NCI-H2196 treated with DMSO at 0.1 percent for 48 hours (cell line): ENCODE results near the gene HMHB1.
"Not testable (repeated sequence)": the region's sequence is repeated elsewhere in the genome, so short reads cannot be mapped to it uniquely, and the experiment has no call there.

ENCODE experiments used
- DNase-seq: peaks from one replicate; lab custom pipeline; 2025; ENCODE audit not compliant: unreplicated experiment; lab: John Stamatoyannopoulos, UW

The HMHB1 gene

DNA sequence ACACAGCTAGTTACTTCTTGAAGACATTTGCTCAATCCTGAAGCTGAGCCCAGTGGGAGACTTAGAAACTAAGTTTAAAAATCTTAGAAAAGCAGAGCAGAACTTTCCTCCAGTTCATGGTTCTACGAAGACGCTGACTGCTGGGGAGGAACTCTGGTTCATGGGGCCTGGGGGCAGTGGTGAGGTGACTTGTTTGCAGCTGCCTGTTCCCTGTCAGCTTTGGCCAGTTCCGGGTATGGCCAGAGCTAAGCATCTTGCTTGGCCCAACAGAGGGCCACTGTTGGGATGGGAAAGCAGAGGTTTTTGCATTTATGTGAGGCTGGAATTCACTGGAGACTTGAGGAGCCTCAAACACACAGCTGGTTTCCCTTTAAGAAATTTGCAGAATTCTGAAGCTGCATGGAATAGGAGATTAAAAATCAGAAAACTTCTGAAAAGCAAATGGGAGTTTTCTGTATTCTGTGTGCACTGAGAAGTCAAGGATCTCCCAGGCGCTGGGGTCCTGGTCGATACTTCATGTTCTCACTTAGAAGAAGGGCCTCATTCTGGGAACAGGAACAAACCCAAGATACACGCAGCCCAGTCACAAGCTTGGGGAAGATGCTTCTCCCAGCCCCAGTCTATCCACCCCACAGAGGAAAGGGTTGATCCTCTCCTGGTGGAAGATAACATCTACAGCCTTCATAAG is 10.6 kb upstream of the HMHB1 start:
- no peak for DNase-seq

DNA sequence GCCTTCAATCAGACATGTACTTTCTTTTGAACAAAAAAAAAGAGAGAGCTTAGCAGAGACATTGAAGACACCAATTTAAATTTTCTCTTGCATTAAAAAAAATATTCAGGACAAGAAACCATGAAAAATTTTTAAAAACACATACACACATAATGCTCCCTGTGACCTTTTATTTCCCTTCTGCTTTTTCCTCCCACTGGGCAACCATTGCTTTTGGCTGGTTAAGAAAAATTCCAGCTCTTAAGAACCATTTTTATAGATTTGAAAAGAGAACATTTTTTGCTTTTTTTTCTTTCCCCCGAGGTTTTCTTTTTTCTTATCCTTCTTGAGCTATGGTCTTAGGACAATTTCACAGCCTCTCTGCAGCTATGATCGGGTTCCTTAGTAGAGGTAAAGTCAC is 6.1 kb upstream of the HMHB1 start:
- no peak for DNase-seq

DNA sequence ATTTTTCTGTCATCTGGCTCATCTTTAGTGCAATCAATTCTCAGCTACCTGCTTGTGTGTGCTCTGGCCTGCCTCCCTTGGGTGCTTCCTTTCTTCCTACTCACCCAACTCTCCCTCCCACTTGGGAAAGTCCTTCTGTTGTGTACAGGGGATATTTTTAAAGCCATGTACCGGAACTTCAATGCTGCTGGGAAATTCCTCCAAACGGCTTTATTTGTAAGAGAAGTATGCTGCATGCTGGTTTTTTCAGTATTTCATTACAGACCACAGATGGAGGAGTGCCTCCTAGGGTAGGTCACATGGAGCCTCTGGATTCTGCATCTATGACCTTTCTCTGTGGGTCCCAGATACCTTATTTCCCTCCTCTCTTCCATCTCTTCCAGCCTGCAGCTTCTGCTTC is 5.4 kb upstream of the HMHB1 start:
- no peak for DNase-seq

GRCh38 chr5:143807401-143807800 is 4.6 kb upstream of the HMHB1 start:
- DNase-seq: no peak

DNA sequence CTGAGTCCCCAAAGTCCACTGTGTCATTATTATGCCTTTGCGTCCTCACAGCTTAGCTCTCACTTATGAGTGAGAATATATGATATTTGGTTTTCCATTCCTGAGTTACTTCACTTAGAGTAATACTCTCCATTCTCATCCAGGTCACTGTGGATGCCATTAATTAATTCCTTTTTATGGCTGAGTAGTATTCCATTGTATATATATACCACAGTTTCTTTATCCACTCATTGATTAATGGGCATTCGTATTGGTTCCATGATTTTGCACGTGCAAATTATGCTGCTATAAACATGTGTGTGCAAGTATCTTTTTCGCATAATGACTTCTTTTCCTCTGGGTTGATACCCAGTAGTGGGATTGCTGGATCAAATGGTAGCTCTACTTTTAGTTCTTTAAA is 4.4 kb downstream of the HMHB1 start:
- not testable (repeated sequence) for DNase-seq

GRCh38 chr5:143819716-143820115 is 7.8 kb downstream of the HMHB1 start:
- no peak for DNase-seq

DNA sequence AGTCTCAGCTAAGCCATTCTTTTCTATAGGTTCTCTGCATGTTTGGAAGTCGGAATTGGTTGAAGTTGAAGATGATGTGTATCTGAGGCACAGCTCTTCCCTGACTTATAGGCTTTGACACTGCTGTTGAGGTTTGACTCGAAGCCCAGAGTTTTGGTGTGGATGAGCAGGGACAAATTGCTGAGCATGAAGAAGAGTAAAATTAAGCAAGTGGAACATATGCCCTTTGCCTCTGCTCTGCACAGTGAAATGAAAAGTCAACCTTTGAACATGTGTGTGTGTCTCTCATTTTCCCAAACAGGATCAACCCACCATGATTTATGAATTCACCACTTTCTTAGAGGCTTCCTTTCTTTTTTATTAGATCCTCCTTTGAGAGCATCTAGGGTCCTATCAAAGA is 8.5 kb downstream of the HMHB1 start:
- no peak for DNase-seq

- DNase-seq: peak; percentile 59
Observed at GRCh38 chr5:143824851-143825720, 13.1 kb downstream of the HMHB1 start.

DNA sequence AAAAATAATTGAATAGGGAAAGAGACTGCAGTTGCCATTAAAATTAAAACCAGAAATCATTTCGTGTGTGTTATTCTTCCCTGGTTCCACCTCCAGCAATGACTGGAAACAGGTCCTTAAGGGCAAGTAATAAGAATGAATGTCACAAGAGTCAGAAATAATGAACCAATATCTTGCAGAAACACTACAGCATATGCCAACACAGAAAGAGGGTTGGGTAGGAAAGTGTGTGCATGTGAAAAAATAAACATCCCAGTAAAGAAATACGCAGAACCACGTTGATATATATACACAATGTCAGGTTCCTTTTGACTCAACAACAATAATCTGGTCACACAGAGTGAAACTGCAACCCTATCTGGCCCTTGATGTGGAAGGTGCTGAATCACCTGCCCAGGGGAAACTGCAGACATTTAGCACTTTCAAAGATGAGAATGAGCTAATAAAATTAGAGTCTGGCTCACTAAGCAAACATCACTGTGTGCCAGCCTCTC is 15.0 kb downstream of the HMHB1 start:
- peak; percentile 73 for DNase-seq

- DNase-seq: no peak
Observed at GRCh38 chr5:143828710-143829109, 16.7 kb downstream of the HMHB1 start.

GRCh38 chr5:143833177-143833576 is 21.2 kb downstream of the HMHB1 start:
- no peak for DNase-seq

DNA sequence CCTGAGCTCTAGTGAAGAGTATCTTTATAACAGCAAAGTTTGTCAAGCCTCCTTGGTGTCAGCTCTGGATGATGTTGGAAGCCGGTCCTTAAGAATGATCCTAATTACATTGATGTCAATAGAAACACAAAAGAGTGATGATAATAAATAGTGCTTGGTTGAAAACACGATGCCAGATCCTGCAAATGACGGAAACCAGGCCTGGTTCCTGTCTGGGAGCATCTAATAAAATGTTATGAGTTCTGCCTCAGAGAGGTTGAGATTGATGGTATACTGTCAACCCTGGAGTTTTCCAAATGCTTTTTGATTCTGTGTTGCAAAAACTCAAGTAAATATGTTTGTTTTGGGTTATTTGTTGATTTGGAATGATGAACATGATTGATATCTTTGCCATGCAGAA is 23.3 kb downstream of the HMHB1 start:
- no peak for DNase-seq

- DNase-seq: no peak
Observed at GRCh38 chr5:143836161-143836725, 24.3 kb downstream of the HMHB1 start.

- no peak for DNase-seq
Observed at GRCh38 chr5:143837306-143837848, 25.4 kb downstream of the HMHB1 start.

DNA sequence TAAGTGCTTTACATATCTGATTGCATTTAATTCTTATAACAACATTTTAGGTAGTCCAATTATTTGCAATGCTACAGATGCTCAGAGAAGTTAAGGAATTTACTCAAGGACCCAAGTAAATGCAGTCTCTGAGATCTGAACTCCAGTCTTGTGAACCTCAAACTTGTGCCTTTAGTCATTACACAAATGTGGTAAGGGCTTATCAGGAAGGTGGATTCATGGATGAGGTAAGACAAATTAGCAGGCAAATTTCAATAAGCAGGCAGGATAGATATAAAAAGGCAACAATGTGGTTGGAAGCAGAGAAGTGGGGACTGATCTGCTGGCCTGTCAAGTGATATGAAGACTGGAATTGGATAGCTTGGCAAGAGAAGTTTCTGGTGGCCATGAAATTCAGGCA is 29.5 kb downstream of the HMHB1 start:
- no peak for DNase-seq

GRCh38 chr5:143842920-143843319 is 31.0 kb downstream of the HMHB1 start:
- no peak for DNase-seq

DNA sequence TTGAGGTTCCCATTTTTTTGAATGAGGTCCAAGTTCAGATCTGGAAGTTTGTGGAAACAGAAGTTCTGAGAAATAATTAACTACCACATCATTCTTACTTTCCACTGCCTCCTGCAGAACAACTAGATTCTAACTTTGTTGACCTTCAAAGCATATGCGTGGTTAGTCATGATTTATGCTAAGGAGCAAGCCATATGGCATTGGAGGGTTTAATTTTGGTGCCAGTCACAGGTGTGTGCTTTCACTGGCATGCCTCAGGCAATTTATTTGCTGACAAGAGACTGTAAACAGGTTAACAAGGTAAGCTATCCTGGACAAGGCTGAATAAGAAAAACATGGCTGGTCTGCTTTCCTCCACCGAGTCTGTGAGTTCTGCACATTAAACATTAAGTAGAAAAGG is 31.5 kb downstream of the HMHB1 start:
- DNase-seq: no peak

DNA sequence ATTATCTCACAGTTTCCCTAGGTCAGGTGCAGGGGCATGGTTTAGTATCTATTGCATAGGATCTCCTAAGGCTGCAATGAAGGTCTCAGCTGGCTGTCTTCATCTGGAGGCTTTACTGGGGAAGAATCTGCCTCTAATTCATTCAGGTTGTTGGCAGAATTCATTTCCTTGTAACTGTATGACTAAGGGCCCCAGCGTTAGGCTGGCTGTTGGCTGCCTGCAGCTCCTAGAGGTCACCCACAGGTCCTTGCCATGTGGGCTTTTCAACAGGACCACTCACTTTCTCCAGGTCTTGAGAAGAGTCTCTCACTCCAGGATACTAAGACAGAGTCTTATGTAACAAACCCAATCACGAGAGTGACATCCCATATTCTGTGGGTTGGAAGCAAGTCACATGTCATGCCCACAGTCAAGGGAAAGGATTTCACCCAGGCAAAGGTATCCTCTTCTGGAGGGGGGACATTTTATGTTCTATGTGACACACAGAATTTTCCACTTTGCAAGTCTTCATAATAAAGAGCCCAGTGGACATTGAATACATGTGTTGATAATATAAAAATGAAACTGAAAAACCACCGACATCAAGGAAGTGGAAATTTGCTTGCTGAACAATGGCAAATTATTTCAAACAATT is 38.2 kb downstream of the HMHB1 start:
- no peak for DNase-seq

DNA sequence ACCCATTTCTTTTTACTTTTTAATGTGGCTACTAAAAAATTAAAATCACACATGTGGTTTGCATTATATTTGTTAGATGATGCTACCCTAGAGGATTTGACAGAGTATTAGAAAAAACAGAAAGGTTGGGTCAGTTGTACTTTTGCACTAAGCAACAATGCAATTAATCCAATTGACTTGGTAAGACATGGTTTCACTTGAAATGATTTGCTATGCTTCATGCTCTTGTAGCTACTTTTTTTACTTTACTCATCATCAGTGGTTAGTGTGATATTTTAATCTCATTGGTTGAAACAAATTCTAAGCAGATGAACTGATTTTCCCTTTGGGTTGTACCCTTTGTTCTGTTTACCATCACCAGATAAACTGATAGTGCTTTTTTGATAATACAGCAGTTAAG is 39.4 kb downstream of the HMHB1 start:
- DNase-seq: no peak

DNA sequence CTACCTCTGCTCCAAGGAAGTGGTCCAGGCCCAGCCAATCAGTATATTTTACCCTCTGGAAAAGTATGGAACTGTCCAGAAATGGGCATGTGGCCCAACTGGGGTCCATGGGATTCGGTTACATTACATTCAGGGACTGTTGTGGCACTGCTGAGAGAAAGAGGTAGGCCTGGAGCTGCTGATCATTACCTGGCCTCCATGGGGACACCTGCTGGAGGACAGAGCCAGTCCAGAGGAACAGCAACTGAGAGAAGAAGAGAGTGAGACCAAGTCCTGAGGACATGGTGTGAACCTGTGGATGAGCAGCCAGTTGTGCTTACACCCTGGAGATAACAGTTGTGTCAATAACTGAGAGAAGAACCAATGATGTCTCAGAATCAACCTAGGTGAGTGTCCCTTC is 48.2 kb downstream of the HMHB1 start:
- DNase-seq: no peak

GRCh38 chr5:143862271-143862670 is 50.3 kb downstream of the HMHB1 start:
- no peak for DNase-seq
